Stimulated activated CD8-positive, alpha-beta memory T cell treated with anti-CD3 and anti-CD28 coated beads, Interleukin-2, amount 100 ng/mL, for 48 hours (primary cell): Measurements from ENCODE around the gene EFHD2.
"Not testable (repeated sequence)": the region's sequence is repeated elsewhere in the genome, so short reads cannot be mapped to it uniquely, and the experiment has no call there.

Experiments
- DNase-seq, 2 donors: peaks; one replicate each; pipeline ENCODE4 v3.0.0-alpha.2; 2020; ENCODE audit warnings: low read depth in 2 of 2

Gene EFHD2

GRCh38 chr1:15409388-15410222, at the start of gene EFHD2:
Gene EFHD2, plus strand, starts transcription at chr1:15409888. Its CDS starts 84 bp downstream, at chr1:15409972.
- peak; percentile 72 to 83 for DNase-seq

GRCh38 chr1:15360700-15361099, 49.0 kb upstream of the EFHD2 start:
- DNase-seq: no peak

GRCh38 chr1:15362096-15362736, 47.5 kb upstream of the EFHD2 start:
- DNase-seq: no peak

GRCh38 chr1:15362737-15363128, 47.0 kb upstream of the EFHD2 start:
- no peak for DNase-seq

- DNase-seq: no peak
Measured at GRCh38 chr1:15364740-15365139, 44.9 kb upstream of the EFHD2 start.

- DNase-seq: no peak
Measured at GRCh38 chr1:15368888-15369287, 40.8 kb upstream of the EFHD2 start.

GRCh38 chr1:15370268-15370667, 39.4 kb upstream of the EFHD2 start:
- DNase-seq: no peak

GRCh38 chr1:15370781-15371520, 38.7 kb upstream of the EFHD2 start:
- DNase-seq: no peak

GRCh38 chr1:15371610-15372545, 37.8 kb upstream of the EFHD2 start:
- no peak for DNase-seq

- no peak for DNase-seq
Measured at GRCh38 chr1:15378729-15379128, 31.0 kb upstream of the EFHD2 start.

- DNase-seq: not testable (repeated sequence)
Measured at GRCh38 chr1:15379151-15379550, 30.5 kb upstream of the EFHD2 start.

GRCh38 chr1:15380601-15381508, 28.8 kb upstream of the EFHD2 start:
- no peak for DNase-seq

- DNase-seq: no peak
Measured at GRCh38 chr1:15381805-15382204, 27.9 kb upstream of the EFHD2 start.

GRCh38 chr1:15382601-15383518, 26.8 kb upstream of the EFHD2 start:
- no peak for DNase-seq

- DNase-seq: no peak
Measured at GRCh38 chr1:15383810-15384209, 25.9 kb upstream of the EFHD2 start.

- no peak for DNase-seq
Measured at GRCh38 chr1:15384301-15384901, 25.3 kb upstream of the EFHD2 start.

GRCh38 chr1:15385420-15385819, 24.3 kb upstream of the EFHD2 start:
- DNase-seq: no peak

- DNase-seq: no peak
Measured at GRCh38 chr1:15386164-15386749, 23.4 kb upstream of the EFHD2 start.
